GM12872 (cell line): ENCODE measurements around the gene PRKCB.

Source experiments
- TF ChIP-seq, protein P1 (sequence below): IDR thresholded peaks from 3 replicates; pipeline ENCODE4 v1.5.1; 2011; ENCODE audit warnings: low read depth, mild to moderate bottlenecking, low read length, moderate library complexity; ENCODE audit not compliant: insufficient read depth

PRKCB gene

DNA sequence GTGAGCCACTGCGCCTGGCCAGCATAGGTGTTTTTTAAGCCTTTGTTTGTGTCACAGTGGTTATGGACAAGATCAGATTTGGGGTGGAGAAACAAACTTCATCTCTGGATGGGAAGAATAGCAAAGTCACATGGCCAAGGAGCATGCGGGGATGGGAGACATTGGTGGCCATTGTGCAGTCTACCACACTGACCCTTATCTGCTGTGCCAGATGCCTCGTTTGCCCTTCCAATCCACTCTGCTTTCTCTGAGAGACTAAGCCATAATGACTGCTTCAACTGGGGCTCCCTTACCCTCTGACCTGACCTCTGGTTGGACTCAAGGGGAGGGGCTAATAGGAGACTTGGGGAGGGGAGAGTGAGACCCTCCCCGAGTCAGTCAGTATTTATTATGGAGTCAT lies 166.8 kb downstream of the PRKCB start:
- TF ChIP-seq, protein P1, sequence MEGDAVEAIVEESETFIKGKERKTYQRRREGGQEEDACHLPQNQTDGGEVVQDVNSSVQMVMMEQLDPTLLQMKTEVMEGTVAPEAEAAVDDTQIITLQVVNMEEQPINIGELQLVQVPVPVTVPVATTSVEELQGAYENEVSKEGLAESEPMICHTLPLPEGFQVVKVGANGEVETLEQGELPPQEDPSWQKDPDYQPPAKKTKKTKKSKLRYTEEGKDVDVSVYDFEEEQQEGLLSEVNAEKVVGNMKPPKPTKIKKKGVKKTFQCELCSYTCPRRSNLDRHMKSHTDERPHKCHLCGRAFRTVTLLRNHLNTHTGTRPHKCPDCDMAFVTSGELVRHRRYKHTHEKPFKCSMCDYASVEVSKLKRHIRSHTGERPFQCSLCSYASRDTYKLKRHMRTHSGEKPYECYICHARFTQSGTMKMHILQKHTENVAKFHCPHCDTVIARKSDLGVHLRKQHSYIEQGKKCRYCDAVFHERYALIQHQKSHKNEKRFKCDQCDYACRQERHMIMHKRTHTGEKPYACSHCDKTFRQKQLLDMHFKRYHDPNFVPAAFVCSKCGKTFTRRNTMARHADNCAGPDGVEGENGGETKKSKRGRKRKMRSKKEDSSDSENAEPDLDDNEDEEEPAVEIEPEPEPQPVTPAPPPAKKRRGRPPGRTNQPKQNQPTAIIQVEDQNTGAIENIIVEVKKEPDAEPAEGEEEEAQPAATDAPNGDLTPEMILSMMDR = no peak

DNA sequence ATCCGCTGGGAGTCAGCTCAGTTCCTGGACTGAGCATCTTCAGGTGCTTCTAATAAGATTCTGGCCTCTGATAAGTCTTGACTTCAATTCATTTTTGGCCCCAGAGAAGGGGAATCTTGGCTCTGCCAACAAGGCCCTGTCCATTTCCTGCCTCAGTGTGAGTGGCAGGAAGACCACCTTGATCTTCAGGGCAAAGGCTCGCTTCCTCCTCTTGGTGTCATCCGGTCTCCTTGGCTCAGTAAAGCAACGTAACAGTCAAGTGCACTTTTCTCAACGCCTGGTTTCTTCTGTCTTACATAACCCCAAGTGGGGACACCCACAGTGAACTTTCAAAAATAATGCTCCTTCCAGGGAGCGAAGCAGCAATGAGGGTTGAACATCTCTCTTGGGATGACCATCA lies 169.8 kb downstream of the PRKCB start:
- TF ChIP-seq, protein P1 = no peak

DNA sequence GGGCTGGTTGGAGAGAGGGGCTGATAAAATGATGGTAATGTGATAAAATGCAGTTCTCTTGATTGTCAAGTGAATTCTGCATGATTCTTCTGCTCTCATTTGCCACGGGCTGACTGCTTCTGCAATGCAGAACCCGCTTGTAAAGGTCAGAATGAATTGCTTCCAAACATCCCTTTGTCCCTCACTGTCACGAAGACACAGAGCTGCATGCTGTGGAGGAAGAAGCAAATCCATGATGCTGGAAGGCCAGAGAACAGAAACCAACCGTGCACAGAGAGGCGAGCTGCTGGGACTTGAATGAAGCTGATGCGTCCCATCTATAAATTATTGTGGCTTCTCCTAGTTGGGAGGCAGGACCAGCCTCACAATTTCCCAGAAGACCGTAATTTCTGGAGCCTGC lies 171.6 kb downstream of the PRKCB start:
- TF ChIP-seq, protein P1 = no peak

DNA sequence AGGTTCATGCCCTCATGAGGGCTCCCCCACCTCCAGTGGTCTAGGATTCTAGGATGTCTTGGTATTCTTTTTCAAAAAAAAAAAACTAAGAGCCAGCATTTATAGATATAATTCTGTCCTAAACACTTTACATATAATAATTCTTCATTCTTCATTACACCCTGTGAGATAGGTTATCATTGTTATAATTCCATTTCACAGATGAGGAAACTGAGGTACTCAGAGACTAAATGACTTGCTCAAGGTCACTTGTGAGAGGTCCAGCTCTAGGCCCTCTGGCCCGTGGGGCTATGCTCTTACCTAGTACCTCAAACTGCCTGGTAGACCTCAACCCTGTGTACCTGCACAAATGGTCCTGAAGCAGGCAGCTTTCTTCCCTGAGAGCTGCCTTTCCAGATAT lies 172.2 kb downstream of the PRKCB start:
- TF ChIP-seq, protein P1 = no peak

DNA sequence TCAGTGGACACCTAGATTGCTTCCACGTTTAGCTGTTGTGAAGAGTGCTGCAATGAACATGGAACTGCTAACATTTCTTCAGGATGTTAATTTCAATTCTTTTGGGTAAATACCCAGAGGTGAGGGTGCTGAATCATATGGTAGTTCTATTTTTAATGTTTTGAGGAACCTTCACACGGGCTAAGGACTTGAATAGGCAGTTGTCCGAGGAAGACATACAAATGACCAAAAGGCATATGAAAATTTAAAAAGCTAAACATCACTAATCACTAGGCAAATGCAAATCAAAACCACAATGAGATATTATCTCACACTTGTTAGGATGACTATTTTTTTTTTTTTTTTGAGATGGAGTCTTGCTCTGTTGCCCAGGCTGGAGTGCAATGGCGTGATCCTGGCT lies 173.3 kb downstream of the PRKCB start:
- TF ChIP-seq, protein P1 = no peak

DNA sequence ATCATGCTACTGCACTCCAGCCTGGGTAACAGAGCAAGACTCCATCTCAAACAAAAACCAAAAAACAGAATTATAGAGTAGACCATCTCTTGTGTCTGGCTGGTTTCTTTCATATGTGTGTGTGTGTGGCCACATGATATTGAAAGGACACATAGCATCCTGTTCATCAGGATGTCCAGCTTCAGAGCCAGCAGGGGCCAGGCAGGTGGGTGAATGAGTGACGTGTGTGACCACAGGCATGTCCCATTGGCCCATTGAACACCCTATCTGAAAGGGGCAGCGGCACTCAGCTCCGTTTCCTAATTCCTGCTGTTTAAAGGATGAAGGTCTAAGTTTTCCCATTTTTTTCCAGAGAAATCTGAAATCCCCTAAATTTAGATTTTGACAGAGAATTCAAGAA lies 174.2 kb downstream of the PRKCB start:
- TF ChIP-seq, protein P1 = no peak

DNA sequence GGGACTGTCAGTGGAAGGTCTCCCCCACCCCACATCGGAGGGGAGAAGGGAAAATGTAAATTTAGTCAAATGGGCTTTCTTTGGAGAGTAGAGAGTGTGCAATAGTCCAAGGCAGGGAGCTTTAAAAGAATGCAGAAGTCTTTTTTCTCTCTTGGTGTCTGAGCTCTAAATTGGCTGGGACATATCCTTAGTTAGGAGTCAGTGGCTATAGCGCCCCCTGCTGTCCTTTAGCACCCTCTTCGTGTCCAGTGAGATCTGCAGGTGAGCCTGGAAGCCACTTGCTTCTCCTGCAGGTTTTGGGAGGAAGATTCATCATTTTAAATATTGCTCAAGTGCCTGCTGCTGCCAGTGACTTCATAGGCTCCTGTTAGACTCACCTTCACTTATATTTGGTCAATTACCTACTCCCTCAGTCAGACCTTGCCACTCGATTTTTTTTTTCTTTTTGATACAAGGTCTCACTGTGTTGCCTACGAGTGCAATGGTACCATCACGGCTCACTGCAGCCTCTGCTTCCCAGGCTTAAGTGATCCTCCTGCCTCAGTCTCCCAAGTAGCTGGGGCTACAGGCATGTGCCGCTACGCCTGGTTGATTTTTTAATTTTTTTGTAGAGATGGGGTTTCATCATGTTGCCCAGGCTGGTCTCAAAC lies 174.8 kb downstream of the PRKCB start:
- TF ChIP-seq, protein P1 = peak; percentile 90

DNA sequence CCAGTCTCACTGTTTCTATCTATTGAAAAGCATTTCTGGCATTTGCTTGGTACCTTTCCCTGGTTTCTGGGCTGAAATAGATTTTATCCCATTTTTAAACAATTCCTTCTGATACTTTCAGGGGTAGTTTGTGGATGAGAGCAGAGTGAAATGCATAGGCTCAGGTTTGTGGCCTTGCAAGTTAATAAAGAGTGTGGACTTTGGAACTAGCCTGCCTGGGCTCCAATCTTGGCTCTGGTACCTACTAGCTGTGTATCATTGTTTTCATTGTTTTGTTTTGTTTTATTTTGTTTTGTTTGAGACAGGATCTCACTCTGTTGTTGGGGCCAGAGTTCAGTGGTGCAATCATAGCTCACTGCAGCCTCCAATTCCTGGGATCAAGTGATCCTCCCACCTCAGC lies 175.5 kb downstream of the PRKCB start:
- TF ChIP-seq, protein P1 = no peak
